ENCODE data around the gene ANKS1B.
A peak's percentile ranks its signal among the peaks of the same experiment; 100 is the strongest.

ANKS1B gene

DNA sequence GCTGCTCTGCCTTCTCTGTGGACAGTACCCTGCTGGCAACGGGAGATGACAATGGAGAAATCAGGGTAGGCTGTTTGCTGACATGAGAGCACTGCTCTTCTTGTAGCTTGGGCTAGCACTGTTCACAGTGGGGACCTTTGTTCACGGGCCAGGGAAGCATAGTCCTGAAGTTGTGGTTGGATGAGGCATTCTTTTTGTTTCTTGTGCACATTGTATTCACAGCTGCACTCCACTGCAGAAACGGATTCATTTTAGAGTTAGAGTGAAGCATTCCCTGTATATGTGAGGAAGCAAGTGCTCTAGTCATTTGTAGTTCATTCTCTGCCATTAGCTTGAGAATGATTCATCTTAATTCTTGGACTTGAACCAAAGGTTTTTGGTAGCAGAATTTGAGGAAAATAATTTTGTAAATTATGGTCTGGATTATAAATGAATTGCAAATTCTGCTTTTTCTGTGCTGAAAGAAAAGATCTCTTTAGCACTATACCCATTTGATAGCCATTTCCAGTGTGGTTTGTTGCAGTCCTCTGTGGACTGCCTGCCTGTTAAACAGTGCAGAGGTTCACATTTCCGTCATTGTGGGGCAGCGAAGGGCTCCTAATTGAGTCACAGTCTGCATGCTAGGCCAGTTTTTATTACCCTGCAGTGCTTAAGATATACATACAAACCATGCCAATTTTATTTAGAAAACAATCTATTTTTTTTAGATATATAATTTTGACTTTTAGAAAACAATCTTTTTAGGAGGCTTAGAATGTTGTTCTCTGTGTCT, 1259.1 kb downstream of the ANKS1B start:
- DNase-seq (ENCODE audit: low spot score) = peak; percentile 56

DNA sequence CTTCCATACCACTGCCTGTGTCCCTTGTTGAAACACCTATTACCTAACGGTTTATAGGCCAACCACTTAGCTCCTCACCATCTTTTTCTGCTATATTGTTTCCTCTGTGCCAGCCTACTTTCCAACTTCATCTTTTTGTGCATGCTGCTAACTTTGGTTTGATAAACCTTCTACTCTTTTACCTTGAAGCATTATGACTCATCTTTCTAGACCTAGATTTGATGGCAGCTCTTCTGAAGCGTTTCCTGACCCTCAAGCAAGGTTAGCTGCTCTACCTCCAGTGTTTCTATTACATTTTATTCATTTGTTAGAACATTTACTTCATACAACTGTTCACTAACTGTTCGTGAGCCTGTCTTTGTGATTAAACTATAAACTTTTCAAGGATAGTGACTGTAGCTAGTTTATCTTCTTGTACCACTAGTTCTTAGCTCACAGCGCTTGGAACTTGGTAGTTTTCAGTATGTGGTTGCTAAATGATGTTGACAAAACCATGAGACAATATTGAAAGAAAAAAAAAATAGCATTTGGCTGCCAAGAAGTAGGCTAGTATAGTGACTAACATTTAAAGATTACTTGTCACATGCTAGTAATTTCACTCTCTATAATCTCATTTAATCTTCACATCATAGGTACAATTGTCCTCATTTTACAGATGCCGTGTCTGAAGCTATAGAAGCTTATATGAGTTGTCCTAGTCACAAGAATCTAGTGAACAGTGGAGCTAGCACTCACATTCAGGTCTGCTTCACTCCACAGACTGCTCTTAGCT, 1260.2 kb downstream of the ANKS1B start:
- DNase-seq (ENCODE audit: low spot score) = no peak

DNA sequence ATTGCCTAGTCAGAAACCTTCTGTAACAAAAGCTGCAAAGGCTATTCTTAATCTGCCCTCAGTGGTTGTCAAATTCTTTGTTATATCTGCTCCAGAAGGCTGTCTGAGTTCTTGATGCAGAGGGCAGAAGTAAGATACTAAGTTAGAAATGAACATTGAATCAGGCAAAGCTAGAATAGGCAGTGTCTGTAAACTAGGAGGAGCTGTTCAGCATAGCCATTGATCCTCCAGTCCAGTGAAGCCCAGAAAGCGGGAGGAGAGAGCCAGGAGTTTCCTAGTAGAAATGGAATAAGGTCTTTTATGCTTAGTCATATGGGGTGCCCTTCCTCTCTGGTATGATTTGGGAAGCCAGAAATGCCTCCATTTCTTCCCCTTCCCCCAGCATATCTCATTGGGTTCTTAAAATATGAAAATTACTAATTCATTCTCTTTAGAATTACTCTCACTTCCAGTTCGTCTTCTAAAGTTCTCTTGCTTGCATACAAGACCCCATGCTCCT, 1263.5 kb downstream of the ANKS1B start:
- no peak for DNase-seq (ENCODE audit: low spot score)

DNA sequence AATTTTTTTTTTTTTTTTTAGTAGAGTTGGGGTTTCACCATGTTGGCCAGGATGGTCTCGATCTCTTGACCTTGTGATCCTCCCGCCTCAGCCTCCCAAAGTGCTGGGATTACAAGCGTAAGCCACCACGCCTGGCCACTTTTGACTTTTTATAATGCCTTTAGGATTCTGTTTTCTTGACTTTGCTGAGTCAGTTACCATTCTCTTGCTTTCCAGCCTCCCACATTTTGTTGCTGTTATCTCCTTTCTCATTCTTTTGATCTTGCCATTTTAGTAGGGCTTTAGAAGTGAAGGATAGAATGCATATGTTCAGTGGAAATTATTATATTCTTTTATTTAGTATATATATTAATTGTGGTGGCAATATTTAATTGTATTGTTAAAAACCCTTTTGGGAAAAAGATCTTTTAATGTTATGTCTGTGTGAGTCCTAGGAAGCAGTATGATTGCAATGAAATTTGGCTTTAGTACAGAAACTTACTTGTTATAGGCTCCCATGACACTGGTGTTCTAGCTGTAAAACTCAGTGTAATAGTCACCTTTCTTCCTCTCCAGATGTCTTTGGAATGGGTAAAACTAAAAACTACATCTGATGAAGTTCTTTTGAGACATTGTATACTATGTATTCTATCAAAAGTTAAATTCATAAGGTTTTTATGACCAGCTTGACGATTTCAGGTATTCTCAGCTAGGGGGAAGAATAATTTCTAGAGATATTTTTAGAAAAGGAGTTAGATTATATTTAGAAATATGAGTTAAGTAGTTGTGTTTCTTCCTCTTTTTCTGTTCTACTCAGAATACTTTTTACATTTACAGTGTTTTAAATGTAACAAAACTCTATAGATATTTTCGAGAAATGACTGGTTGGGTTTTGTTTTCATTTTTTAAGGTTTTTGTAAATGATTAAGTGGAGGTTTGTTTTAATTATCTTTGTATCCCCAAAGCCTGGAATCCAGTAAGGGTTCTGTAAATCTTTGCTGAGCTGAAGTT, 1264.9 kb downstream of the ANKS1B start:
- no peak for DNase-seq (ENCODE audit: low spot score)

DNA sequence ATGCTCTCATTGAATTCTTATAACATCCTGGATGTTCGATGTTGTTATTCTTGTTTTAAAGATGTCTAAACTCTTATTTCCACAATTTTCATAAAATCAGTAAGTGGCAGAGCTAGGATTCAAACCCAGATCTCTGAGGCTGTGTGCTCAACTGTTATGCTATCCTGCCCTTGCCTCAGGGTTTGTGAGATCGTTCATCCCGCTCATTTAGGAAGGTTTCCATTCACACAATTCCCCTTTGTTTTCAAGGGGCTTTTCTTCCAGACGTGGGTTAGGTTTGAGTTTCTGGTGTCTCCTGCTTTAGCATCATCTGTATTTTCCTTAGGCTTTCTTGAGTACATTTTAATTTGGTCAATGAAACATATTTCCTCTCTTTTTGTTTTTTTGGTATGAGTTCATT, 1270.3 kb downstream of the ANKS1B start:
- no peak for DNase-seq (ENCODE audit: low spot score)

DNA sequence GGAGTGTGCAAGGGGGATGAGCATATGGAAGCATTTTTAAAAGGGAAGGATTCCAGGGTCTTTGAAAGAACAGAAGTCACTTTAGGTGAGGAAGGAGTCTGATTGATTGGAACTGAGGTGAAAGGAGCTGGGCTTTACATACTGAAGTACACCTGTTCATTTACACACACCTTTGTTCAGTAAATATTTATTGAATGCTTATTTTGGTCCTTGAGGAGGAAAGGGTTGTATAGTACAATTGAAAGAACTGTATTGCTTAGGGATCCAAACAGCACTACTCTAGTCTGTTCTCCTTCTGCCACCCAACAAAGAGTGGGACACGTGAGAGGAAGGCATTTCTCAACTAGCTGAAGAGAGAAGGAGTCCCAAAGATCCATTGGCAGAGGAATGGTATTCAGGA, 1275.7 kb downstream of the ANKS1B start:
- DNase-seq (ENCODE audit: low spot score) = no peak

DNA sequence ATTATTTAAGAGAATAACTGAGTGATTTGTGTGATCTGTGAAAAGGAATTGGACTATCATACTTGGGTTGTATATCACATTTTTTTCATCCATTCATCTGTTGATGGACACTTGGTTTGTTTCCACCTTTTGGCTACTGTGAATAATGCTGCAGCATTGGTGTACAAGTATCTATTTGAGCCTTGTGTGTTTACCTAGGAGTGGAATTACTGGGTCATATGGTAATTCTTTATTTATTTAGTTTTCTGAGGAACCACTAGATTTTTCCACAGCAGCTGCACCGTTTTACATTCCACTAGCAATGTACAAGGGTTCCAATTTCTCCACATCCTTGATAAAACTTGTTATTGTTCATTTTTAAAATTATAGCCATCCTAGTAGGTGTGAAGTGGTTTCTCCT, 1283.6 kb downstream of the ANKS1B start:
- no peak for DNase-seq (ENCODE audit: low spot score)

DNA sequence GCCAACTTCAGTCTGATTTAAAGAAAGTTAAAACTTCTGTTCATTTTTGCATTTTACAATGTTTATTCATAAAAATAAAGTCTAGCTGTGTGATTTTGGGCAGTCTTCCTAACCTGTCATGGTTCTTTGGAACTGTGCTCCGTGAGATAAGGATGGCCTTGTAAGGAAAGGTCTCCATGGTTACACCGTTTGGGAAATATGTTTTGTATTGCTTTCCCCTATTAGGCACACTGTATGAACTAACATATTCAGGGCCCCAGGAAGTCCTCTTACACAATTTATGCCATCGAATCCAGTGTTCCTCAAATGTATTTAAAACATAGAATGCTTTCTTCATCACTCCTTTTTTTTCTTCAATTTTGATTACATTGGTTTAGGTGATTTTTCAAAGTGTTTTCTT, 1285.2 kb downstream of the ANKS1B start:
- no peak for DNase-seq (ENCODE audit: low spot score)

DNA sequence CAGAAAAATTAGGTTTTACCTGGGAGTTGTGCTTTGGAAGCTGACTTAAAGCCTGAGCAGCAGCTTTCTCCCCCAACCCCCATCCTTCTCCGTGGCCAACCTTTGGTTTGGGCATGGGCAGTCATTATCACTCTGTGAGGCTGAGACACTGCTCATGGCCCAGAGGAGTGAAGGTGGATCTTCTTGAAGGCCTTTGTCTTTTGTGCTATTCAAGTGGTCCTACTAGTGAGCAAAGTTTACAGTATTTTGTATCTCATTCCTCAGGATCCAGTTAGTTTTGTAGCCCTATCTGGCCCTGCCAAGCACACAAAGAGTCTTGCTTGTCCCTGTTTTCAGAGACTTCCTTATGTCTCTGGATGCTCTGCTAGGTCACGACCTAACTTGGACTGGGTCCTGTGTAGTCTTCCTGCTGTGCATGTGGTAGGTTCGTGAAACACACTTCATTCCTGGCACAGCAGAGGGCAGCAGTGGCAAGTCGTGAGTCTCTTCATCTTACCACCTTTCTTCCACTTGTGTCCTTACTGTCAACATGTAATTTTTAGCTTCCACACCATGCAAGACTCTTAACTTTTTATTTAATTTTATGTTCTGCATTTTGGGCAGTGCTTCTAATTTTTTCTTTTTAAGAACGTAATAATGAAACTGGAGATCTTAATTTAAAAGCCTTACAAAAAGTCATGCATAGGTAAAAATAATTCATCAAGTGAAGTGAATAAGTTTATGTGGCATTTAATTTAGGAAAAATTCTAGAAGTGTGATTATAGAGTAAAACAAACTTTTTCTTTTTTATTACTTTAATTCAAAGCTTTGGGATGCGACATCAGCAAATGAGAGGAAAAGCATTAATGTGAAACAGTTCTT, 1285.9 kb downstream of the ANKS1B start:
- DNase-seq (ENCODE audit: low spot score) = peak; percentile 50

DNA sequence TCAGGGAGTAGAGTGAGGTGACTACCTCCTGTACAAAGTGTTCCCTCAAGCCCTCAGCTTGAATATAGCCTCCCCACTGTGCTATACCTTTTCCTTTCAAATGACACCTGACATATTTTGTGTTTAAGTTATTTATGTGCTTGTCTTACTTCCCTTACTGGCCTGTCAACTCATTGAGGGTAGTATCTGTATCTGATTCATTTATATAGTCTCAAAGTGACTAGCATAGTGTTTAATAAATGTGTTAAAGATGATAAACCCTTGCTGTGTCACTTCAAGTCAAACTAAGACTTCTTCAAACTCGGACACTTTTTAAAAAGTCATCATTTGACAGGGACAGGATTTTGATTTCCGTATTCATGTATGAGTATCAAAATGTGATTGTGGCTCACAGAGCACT, 1287.5 kb downstream of the ANKS1B start:
- DNase-seq (ENCODE audit: low spot score) = no peak

DNA sequence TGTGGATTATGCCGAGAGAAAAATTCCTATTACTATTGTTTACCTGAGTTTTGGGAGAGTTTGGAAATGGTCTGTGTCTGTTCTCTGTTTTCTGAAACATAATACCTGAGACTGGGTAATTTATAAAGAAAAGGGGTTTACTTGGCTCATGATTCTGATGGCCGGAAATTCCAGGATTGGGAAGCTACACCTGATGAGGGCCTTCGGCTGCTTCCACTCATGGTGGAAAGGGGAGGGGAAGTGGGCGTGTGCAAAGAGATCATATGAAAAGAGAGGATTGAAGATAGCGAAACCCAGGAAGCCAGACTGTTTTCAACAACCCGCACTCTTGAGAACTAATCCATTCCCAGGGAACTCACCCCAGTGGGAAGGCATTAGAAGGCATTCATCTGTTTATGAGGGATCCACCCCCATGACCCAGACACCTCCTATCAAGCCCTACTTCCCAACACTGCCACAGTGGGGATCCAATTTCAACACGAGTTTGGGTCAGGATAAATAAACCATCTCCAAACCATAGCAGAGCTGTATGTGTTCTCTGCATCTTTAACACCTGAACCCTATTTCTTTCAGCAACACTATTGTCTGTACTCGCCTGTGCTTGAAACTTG, 1288.6 kb downstream of the ANKS1B start:
- DNase-seq (ENCODE audit: low spot score) = no peak

DNA sequence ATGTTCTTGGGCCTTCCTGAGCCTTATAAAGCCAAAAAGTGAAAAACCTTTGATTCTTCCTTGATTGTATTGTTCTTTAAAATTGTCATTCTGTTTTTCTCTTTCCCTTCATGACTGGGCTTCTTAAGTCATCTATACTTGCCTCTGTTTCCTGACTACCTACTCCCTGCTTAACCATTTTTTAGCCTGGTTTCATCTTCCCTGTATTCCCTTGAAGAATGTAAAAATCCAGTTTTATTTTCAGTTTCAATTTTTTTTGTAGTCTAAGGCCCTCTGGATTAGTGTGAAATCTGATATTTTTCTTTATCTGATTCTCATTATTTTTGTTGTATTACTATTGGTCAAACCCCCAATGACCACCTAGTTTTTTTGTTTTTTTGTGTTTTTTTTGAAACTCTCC, 1293.4 kb downstream of the ANKS1B start:
- DNase-seq (ENCODE audit: low spot score) = no peak

DNA sequence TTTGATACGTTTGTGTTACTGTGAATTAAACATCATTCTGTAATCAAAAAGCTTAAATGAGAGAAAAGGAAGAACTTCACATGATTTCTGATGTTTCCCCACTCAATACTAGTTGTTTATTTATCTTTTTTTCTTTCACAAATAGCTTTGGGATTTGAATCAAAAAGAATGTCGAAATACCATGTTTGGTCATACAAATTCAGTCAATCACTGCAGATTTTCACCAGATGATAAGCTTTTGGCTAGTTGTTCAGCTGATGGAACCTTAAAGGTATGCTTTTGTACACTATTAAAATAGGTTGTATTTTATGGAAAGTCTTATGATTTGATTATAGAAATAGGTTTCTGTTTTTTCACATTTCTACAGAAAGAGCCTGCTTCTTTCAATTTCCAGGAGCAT, 1298.1 kb downstream of the ANKS1B start:
- DNase-seq (ENCODE audit: low spot score) = no peak
